HEK293 (cell line): Measurements from ENCODE around the gene PRICKLE1.

Experiments used
- CTCF ChIA-PET: fragments of 350-600 bp; formaldehyde crosslinking; extraction: SDS; loops from one replicate; lab custom pipeline; 2021; ENCODE audit warnings: antibody characterized with exemption; lab: Yijun Ruan, JAX
- POLR2A ChIA-PET: fragments of 300-600 bp; formaldehyde crosslinking; extraction: SDS; loops from one replicate; lab custom pipeline; 2020; ENCODE audit warnings: antibody characterized with exemption, inconsistent platforms; lab: Yijun Ruan, JAX
- H3K27ac ChIP-seq: fragments of 200-500 bp; sonication (Bioruptor generic); 2 replicates; pipeline ENCODE4 v1.5.1; 2014; ENCODE audit warnings: low read depth, low read length, control low read depth, inconsistent platforms; ENCODE audit errors: extremely low read depth
- H3K36me3 ChIP-seq, 2 experiments: fragments of 200-500 bp in 1 of 2; sonication (Bioruptor generic) in 1 of 2; 1 replicate in 1 of 2; 2 replicates in 1 of 2; pipeline ENCODE4 v1.5.1; 2014 to 2017; ENCODE audit warnings: inconsistent platforms in 2 of 2, low read length in 2 of 2; ENCODE audit not compliant: control insufficient read depth in 2 of 2, insufficient read depth in 1 of 2
- H3K4me1 ChIP-seq: fragments of 200-500 bp; sonication (Bioruptor generic); 2 replicates; pipeline ENCODE4 v1.5.1; 2014; ENCODE audit warnings: mild to moderate bottlenecking, low read length, inconsistent platforms; ENCODE audit not compliant: control insufficient read depth, insufficient read depth
- H3K4me3 ChIP-seq: 2 replicates; pipeline ENCODE4 v1.5.1; 2011; ENCODE audit warnings: low read depth, mild to moderate bottlenecking, control low read depth, low read length, moderate library complexity
- H3K9me3 ChIP-seq: fragments of 200-500 bp; sonication (Bioruptor generic); 2 replicates; pipeline ENCODE4 v1.5.1; 2014; ENCODE audit warnings: low read depth, low read length, inconsistent platforms; ENCODE audit not compliant: control insufficient read depth, insufficient read depth
- ATF2 ChIP-seq: fragments of 450-650 bp; formaldehyde crosslinking; IDR thresholded peaks from 2 replicates; pipeline ENCODE4 v1.5.1; 2016; ENCODE audit warnings: missing biosample characterization, missing genetic modification characterization, low read depth
- BCL11B ChIP-seq: fragments of 450-650 bp; formaldehyde crosslinking; IDR thresholded peaks from 2 replicates; pipeline ENCODE4 v1.5.1; 2016; ENCODE audit warnings: low read depth, missing biosample characterization, missing genetic modification characterization
- IKZF3 ChIP-seq: fragments of 450-650 bp; IDR thresholded peaks from 2 replicates; pipeline ENCODE4 v1.5.0; 2018; ENCODE audit warnings: missing biosample characterization, mild to moderate bottlenecking, missing genetic modification characterization, moderate library complexity
- MZF1 ChIP-seq: fragments of 450-650 bp; formaldehyde crosslinking; IDR thresholded peaks from 2 replicates; pipeline ENCODE4 v1.5.1; 2017; ENCODE audit warnings: missing biosample characterization, missing genetic modification characterization, borderline replicate concordance
- PRDM6 ChIP-seq: fragments of 450-650 bp; formaldehyde crosslinking; IDR thresholded peaks from 2 replicates; pipeline ENCODE4 v1.5.1; 2017; ENCODE audit warnings: missing biosample characterization, missing genetic modification characterization
- SALL2 ChIP-seq: fragments of 450-650 bp; formaldehyde crosslinking; IDR thresholded peaks from 2 replicates; pipeline ENCODE4 v1.5.0; 2017; ENCODE audit warnings: missing biosample characterization, mild to moderate bottlenecking, missing genetic modification characterization, borderline replicate concordance
- TRIM28 ChIP-seq: IDR thresholded peaks from 2 replicates; pipeline ENCODE4 v1.6.1; 2011; ENCODE audit warnings: low read length, control low read depth, borderline replicate concordance
- WT1 ChIP-seq: fragments of 450-650 bp; formaldehyde crosslinking; IDR thresholded peaks from 2 replicates; pipeline ENCODE4 v1.5.1; 2016; ENCODE audit warnings: missing biosample characterization, missing genetic modification characterization
- ZBTB17 ChIP-seq: fragments of 450-650 bp; formaldehyde crosslinking; IDR thresholded peaks from 2 replicates; pipeline ENCODE4 v1.5.1; 2016; ENCODE audit warnings: missing biosample characterization, missing genetic modification characterization
- ZNF175 ChIP-seq: fragments of 450-650 bp; formaldehyde crosslinking; IDR thresholded peaks from 2 replicates; pipeline ENCODE4 v1.5.1; 2016; ENCODE audit warnings: missing biosample characterization, missing genetic modification characterization
- ZNF211 ChIP-seq: fragments of 450-650 bp; formaldehyde crosslinking; IDR thresholded peaks from 2 replicates; pipeline ENCODE4 v1.5.1; 2016; ENCODE audit warnings: low read depth, missing biosample characterization, missing genetic modification characterization
- ZNF221 ChIP-seq: fragments of 450-650 bp; formaldehyde crosslinking; IDR thresholded peaks from 2 replicates; pipeline ENCODE4 v1.5.1; 2017; ENCODE audit warnings: missing biosample characterization, missing genetic modification characterization, borderline replicate concordance
- ZNF335 ChIP-seq: fragments of 450-650 bp; formaldehyde crosslinking; conservative IDR thresholded peaks from 2 replicates; pipeline ENCODE4 v1.5.1; 2016; ENCODE audit warnings: missing biosample characterization, missing genetic modification characterization
- ZNF341 ChIP-seq: fragments of 450-650 bp; formaldehyde crosslinking; IDR thresholded peaks from 2 replicates; pipeline ENCODE4; 2016; ENCODE audit warnings: low read depth, missing biosample characterization, missing genetic modification characterization
- ZNF37A ChIP-seq: fragments of 450-650 bp; IDR thresholded peaks from 2 replicates; pipeline ENCODE4 v1.5.1; 2018; ENCODE audit warnings: missing biosample characterization, missing genetic modification characterization
- ZNF398 ChIP-seq: fragments of 450-650 bp; formaldehyde crosslinking; IDR thresholded peaks from 2 replicates; pipeline ENCODE4 v1.5.1; 2017; ENCODE audit warnings: missing biosample characterization, missing genetic modification characterization
- ZNF510 ChIP-seq: fragments of 450-650 bp; formaldehyde crosslinking; IDR thresholded peaks from 2 replicates; pipeline ENCODE4 v1.5.1; 2018; ENCODE audit warnings: mild to moderate bottlenecking, missing genetic modification characterization, missing biosample characterization; ENCODE audit not compliant: insufficient replicate concordance
- ZNF518A ChIP-seq: fragments of 450-650 bp; formaldehyde crosslinking; conservative IDR thresholded peaks from 2 replicates; pipeline ENCODE4 v1.5.1; 2016; ENCODE audit warnings: low read depth, missing biosample characterization, missing genetic modification characterization
- ZNF629 ChIP-seq: fragments of 450-650 bp; formaldehyde crosslinking; IDR thresholded peaks from 2 replicates; pipeline ENCODE4 v1.5.1; 2017; ENCODE audit warnings: missing biosample characterization, missing genetic modification characterization
- ZNF660 ChIP-seq: fragments of 450-650 bp; IDR thresholded peaks from 2 replicates; pipeline ENCODE4 v1.5.1; 2018; ENCODE audit warnings: missing biosample characterization, mild to moderate bottlenecking, missing genetic modification characterization
- ZNF677 ChIP-seq: fragments of 450-650 bp; IDR thresholded peaks from 2 replicates; pipeline ENCODE4 v1.5.0; 2018; ENCODE audit warnings: missing biosample characterization, mild to moderate bottlenecking, missing genetic modification characterization, moderate library complexity
- ZNF707 ChIP-seq: fragments of 450-650 bp; formaldehyde crosslinking; IDR thresholded peaks from 2 replicates; pipeline ENCODE4 v1.5.1; 2016; ENCODE audit warnings: missing biosample characterization, missing genetic modification characterization
- ZNF747 ChIP-seq: fragments of 450-650 bp; formaldehyde crosslinking; IDR thresholded peaks from 2 replicates; pipeline ENCODE4 v1.5.1; 2016; ENCODE audit warnings: missing biosample characterization, missing genetic modification characterization
- ZNF768 ChIP-seq: fragments of 450-650 bp; formaldehyde crosslinking; IDR thresholded peaks from 2 replicates; pipeline ENCODE4 v1.5.1; 2018; ENCODE audit warnings: missing biosample characterization, mild to moderate bottlenecking, missing genetic modification characterization
- ZNF791 ChIP-seq: fragments of 450-650 bp; formaldehyde crosslinking; IDR thresholded peaks from 2 replicates; pipeline ENCODE4 v1.5.1; 2016; ENCODE audit warnings: missing biosample characterization, missing genetic modification characterization
- ZNF843 ChIP-seq: fragments of 450-650 bp; formaldehyde crosslinking; IDR thresholded peaks from 2 replicates; pipeline ENCODE4 v1.5.1; 2016; ENCODE audit warnings: missing biosample characterization, missing genetic modification characterization
- ZSCAN23 ChIP-seq: fragments of 450-650 bp; formaldehyde crosslinking; IDR thresholded peaks from 2 replicates; pipeline ENCODE4 v1.5.1; 2016; ENCODE audit warnings: missing biosample characterization, missing genetic modification characterization
- ZSCAN4 ChIP-seq: fragments of 450-650 bp; formaldehyde crosslinking; IDR thresholded peaks from 2 replicates; pipeline ENCODE4 v1.5.1; 2017; ENCODE audit warnings: missing biosample characterization, missing genetic modification characterization

Gene PRICKLE1

GRCh38 chr12:42504049-42504448, 85.5 kb downstream of the PRICKLE1 start:
- CTCF ChIA-PET: interaction anchor here (1.7 kb wide), 1 partner anchor 21 kb away, joined by 8 read pairs; no protein-coding TSS in a partner anchor
- Histone ChIP-seq H3K4me3 (no peak overlapping the region), H3K36me3 (no peaks in the 10 kb centered on the region), H3K27ac (no peak overlapping the region), H3K4me1 (peaks cover 13% of the 10 kb centered on the region), H3K9me3 (no peaks in the 10 kb centered on the region)
- POLR2A ChIA-PET: no interaction called here
- peak; percentile 82; the same call in 1 of the 2 replicates for TF ChIP-seq ZNF660 (tag by site-specific recombination)
- no peak for TF ChIP-seq ZNF747
- no peak for TF ChIP-seq ZNF843 (tag by site-specific recombination)
- TF ChIP-seq TRIM28: 0 out of 2 replicates have a peak, but pooled peaks have one; percentile 22
- TF ChIP-seq ZNF518A (tag by site-specific recombination): no peak
- 0 out of 2 replicates have a peak, but pooled peaks have one; percentile 28 for TF ChIP-seq ZNF335 (tag by site-specific recombination)
- no peak for TF ChIP-seq ZNF398
- no peak for TF ChIP-seq ZNF677 (tag by site-specific recombination)
- no peak for TF ChIP-seq BCL11B (tag by site-specific recombination)
- TF ChIP-seq WT1 (tag by site-specific recombination): no peak
- TF ChIP-seq ZSCAN23 (tag by site-specific recombination): no peak
- TF ChIP-seq ZNF37A (tag by site-specific recombination): no peak
- TF ChIP-seq ZNF221: no peak
- TF ChIP-seq PRDM6 (tag by site-specific recombination): peak; percentile 50
- no peak for TF ChIP-seq ZNF175 (tag by site-specific recombination)
- TF ChIP-seq ZNF211 (tag by site-specific recombination): no peak
- TF ChIP-seq SALL2 (tag by site-specific recombination): no peak
- no peak for TF ChIP-seq ZSCAN4 (tag by site-specific recombination)
- TF ChIP-seq ZNF629 (tag by site-specific recombination): no peak
- TF ChIP-seq ZNF510 (tag by site-specific recombination): no peak
- TF ChIP-seq MZF1 (tag by site-specific recombination): peak; percentile 26; the same call in 1 of the 2 replicates
- no peak for TF ChIP-seq ATF2 (tag by site-specific recombination)
- no peak for TF ChIP-seq ZNF791 (tag by site-specific recombination)
- no peak for TF ChIP-seq ZNF768 (tag by site-specific recombination)
- no peak for TF ChIP-seq ZNF341 (tag by site-specific recombination)
- no peak for TF ChIP-seq IKZF3 (tag by site-specific recombination)
- peak; percentile 81 for TF ChIP-seq ZBTB17 (tag by site-specific recombination)
- no peak for TF ChIP-seq ZNF707
